Measurements from ENCODE around the gene PGAM5. TPM values are rescaled to one million over a fixed set of nuclear protein-coding genes. Genes with fewer than 3 reads are reported as not detected.

The PGAM5 gene
- total RNA-seq, 1 donor from 2014 or later = 29.1 TPM

DNA sequence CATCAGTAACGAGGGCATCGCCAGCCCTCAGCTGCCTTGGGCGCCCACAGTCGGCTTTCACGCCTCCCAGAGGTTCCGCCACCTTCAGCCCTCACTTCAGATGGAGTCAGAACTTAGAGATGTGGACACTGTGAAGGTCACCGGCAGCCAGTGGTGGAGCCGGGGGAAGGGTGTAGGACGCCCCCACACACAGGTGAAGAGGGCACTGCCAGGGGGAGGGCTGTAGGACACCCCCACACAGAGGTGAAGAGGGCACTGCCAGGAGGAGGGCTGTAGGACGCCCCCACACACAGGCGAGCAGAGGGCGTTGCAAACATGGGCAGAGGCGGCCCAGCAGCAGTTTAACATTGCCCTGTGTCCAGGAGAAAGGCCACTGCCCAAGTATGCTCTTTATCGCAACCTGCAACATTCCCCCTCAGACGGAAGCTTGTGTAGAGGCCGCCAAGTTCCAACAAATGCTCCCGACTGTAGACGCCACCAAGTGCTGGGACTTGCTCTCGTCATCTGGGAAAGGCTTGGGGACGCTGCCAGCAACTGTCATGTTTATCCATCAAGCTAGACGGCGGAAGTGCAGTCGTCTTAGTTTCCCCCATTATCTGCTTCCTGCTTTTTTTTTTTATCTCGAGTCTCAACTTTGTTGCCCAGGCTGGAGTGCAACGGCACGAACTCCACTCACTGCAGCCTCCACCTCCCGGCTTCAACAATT, 55.9 kb downstream of the PGAM5 start:
- TF ChIP-seq, protein P1, sequence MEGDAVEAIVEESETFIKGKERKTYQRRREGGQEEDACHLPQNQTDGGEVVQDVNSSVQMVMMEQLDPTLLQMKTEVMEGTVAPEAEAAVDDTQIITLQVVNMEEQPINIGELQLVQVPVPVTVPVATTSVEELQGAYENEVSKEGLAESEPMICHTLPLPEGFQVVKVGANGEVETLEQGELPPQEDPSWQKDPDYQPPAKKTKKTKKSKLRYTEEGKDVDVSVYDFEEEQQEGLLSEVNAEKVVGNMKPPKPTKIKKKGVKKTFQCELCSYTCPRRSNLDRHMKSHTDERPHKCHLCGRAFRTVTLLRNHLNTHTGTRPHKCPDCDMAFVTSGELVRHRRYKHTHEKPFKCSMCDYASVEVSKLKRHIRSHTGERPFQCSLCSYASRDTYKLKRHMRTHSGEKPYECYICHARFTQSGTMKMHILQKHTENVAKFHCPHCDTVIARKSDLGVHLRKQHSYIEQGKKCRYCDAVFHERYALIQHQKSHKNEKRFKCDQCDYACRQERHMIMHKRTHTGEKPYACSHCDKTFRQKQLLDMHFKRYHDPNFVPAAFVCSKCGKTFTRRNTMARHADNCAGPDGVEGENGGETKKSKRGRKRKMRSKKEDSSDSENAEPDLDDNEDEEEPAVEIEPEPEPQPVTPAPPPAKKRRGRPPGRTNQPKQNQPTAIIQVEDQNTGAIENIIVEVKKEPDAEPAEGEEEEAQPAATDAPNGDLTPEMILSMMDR (IDR thresholded peaks at IDR 0.05; ENCODE audit: partially characterized antibody, unreplicated experiment) = no peak
- Mint-ChIP-seq H3K4me1 (ENCODE audit: low read depth, unreplicated experiment) (peaks cover 2% of the 10 kb centered on the region), H3K27ac (ENCODE audit: unreplicated experiment) (no peak overlapping the region), H3K9me3 (ENCODE audit: unreplicated experiment) (peaks cover 6% of the 10 kb centered on the region), H3K4me3 (ENCODE audit: unreplicated experiment) (no peak overlapping the region), H3K36me3 (ENCODE audit: unreplicated experiment) (no peaks in the 10 kb centered on the region), H3K27me3 (ENCODE audit: unreplicated experiment) (peaks cover 2% of the 10 kb centered on the region)
- no peak for DNase-seq

DNA sequence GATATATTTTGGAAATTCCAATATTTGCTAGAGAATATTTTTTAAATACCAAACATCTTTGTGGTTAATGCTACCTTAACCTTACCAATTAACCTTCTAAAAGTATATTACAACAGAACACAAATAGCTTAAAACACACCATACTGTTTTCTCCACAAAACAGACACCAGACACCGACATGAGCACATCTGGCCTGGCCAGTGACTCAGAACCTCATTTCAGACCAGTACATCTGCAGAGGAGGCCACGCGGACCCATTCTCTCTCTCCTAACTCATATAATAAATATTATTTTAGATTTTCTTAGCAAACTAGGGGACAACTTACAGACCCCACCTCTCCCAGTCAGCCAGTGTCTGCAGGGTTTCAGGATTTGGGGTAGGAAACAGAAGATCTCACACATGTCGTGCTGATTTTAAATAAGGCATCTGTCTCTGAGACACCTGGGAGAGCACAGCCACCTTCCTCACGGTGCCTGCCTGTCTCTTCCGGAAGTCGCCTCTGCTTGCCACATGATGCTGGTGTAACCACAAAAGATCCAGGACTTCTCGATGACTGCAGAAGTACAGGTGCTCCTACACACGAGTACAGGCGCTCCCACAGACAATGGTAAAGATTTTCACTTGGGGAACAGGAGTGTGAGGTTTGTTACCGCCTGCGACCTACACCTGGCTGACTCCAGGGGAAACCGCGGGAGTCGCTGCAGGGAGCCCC, 60.6 kb downstream of the PGAM5 start:
- Mint-ChIP-seq H3K4me3 (ENCODE audit: unreplicated experiment) (no peak overlapping the region), H3K27me3 (ENCODE audit: unreplicated experiment) (no peaks in the 10 kb centered on the region), H3K36me3 (ENCODE audit: unreplicated experiment) (no peaks in the 10 kb centered on the region), H3K4me1 (ENCODE audit: low read depth, unreplicated experiment) (peaks cover 2% of the 10 kb centered on the region), H3K27ac (ENCODE audit: unreplicated experiment) (no peak overlapping the region), H3K9me3 (ENCODE audit: unreplicated experiment) (peaks cover 5% of the 10 kb centered on the region)
- TF ChIP-seq, protein P1 (IDR thresholded peaks at IDR 0.05; ENCODE audit: partially characterized antibody, unreplicated experiment) = no peak
- no peak for DNase-seq

Other genes with a start within 250 kb of the PGAM5 start
- 211 TPM for gene FBRSL1, start 220.7 kb upstream of the PGAM5 start, total RNA-seq (ENCODE audit: unreplicated experiment)
- gene LRCOL1, start 100.3 kb upstream of the PGAM5 start, total RNA-seq (ENCODE audit: unreplicated experiment) = not detected
- 4.1 TPM for gene P2RX2, start 92.1 kb upstream of the PGAM5 start, total RNA-seq (ENCODE audit: unreplicated experiment)
- 38.6 TPM for gene POLE, start 23.5 kb upstream of the PGAM5 start, total RNA-seq (ENCODE audit: unreplicated experiment)
- 9.8 TPM for gene PXMP2, start 23.3 kb upstream of the PGAM5 start, total RNA-seq (ENCODE audit: unreplicated experiment)
- gene ANKLE2, start 51.0 kb downstream of the PGAM5 start, total RNA-seq (ENCODE audit: unreplicated experiment) = 105 TPM
- gene GOLGA3, start 118.0 kb downstream of the PGAM5 start, total RNA-seq (ENCODE audit: unreplicated experiment) = 50.6 TPM
- 90.7 TPM for gene CHFR, start 176.8 kb downstream of the PGAM5 start, total RNA-seq (ENCODE audit: unreplicated experiment)
- 21.7 TPM for gene ZNF605, start 245.5 kb downstream of the PGAM5 start, total RNA-seq (ENCODE audit: unreplicated experiment)

Measured in glutamatergic neuron (in vitro differentiated cells).